NCI-H446 treated with DMSO at 0.1 percent for 48 hours (cell line): Measurements from ENCODE around the gene GAS7.

Experiments
- DNase-seq: peaks from one replicate; lab custom pipeline; 2025; lab: John Stamatoyannopoulos, UW

GAS7 gene

DNA sequence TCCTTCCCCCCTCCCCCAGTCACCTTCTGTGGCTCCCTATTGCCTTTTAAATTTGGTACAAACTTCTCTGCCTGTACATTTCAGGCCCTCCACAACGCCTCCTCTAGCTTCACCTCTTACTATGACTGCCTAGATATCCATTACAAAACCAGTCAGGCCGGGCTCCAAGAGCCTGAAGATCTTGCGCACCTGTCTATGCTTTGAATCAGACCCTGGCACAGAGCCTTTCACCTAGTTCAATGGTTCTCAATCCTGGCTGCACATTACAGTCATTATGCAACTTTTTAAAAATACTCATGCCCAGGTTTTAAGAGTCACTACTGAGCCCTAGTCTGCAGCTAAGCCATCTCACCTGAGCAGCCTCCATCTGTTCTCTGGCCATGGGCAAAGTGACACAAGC is 1.6 kb upstream of the GAS7 start:
- DNase-seq = no peak

DNA sequence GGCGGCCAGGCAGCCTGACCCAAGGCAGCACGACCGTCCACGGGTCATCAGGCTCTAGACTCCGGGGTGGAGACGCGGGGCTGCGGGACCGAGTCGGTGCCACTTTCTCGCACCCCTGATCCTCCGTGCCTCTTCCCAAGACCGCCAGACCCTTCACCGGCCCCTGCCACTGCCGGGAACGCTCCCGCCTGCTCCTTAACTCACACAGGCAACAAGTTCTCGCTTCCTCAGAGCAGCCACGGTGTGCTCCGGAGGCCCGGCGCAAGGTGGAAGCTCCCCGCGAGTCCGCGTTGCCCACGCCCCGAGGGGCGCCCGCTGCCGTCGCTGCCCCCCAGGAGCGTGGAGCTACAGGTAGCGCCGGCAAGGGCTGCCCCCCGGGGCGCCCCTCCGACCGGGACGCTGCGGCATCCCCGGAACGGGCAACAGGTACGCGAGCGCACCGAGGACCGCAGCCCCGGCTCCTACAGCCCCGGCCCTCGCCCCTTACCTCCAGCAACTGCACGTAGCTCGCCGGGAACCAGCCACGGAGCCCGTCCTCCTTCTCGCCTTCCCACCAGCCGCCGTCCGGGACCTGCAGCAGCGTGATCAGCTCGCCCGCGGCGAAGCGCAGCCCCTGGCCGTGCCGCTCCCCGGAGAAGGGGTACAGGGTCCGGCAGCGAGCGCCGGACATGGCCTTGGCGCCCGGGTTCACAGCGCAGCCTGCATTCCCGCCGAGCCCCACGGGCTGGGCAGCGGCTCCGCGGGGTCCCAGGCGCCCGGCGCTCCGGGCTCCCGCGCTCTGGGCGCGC is 491 bp downstream of the GAS7 start:
- no peak for DNase-seq

DNA sequence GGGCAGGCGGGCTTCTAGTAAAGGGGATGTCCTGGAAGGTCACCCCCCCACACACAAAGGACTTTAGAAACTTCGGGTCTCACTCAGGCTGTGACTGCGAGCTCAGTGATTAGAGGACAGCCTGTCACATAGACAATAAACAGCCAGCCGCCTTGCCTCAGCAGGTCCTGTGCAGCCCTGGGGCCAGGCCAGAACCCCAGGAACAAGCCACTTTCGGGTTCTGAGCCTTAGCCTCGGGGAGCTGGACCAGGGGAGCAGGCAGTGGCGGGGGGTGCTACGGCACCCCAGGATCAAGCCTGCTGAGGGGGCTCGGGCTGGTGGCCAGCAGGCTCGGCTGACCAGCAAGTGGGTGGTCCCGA is 1.1 kb downstream of the GAS7 start:
- DNase-seq = no peak

DNA sequence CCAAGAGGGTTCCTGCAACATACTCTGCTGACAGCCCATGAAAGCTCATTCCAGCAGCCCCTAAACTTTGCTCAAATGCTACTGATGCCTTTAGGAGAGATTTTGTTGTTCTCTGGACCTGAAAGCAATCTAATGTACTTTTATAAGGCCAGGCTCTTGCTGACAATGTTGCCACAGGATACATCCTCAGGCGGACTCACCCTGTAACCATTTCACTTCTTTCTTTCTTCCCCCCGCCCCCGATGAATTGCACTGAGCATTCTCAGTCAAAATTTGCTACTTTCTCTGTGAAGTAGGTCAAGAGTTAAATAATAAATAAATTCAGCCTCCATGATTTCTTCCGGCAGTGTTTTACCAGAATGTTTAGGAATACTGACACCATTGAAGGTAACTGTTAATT is 1.5 kb downstream of the GAS7 start:
- no peak for DNase-seq

DNA sequence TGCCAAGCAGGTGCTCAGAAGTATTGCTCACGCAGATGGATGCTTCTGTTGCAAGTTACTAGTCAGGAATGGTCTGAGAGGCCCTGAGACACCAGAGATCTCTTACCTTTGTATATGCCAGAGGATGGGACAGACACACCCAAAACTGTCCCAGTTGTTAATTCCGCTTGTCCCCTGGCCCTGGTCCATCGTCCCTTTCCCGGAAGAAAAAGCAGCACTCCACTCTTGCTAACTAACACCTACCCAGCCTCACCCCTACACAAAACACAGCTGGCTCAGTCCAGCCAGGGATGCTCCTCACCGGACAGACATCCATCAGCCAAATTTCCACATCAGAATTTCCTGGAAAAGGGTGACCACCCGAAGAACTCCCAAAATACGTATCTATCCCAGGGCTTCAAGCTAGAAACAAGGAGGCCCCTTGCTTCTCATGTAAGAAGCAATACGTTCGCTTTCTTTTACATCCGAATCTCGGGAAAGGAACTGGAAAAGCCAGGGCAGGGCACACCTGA is 2.0 kb downstream of the GAS7 start:
- no peak for DNase-seq

DNA sequence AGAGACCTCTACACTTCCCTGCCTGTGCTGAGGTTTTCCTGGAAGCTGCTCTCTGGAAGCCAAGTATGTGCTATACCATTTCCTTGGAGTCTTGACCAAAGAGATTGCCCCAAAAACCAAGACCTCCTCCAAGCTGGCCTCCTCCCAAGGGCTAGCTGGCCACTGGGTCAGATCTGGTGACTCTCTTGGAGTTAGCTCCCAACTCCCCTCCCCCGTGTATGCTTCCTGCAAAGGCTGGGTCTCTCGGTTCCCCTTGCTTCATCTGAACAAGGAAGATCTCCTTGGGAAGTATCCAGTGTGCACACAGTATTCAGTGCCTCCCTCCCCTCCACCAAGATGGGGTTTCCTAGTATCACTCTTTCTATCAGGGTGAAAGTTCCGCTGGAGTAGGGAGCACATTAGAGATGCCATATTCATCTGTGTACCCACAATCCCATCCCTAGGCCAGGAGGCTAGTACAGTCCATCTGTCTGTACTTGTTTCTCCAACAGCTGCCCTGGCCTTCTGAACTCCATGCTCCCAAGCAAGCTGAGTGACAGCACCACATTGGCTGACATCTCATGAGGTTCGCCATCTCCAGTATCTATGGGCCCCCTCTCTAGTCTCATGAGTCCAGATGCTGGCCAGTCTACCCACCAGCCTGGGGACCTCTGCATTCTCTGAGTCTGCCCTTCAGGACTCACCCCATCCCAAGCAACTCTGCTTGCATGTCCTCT is 3.2 kb downstream of the GAS7 start:
- no peak for DNase-seq

DNA sequence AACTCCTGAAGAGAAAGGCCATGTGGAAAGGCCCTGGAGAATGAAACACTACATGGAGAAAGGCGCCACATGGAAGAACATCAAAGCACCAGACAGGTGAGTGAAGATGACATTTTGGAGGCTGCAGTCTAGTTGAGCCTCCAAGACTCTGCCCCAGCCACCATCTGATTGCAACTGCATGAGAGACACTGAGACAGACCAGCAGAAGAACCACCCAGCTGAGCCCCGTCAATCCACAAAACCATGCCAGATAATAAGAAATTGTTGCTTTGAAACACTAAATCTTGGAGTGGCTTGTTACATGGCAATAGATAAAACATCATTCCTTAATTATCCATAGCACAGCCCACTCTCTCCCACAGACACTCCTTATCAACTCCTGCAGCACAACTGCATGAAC is 4.8 kb downstream of the GAS7 start:
- no peak for DNase-seq

DNA sequence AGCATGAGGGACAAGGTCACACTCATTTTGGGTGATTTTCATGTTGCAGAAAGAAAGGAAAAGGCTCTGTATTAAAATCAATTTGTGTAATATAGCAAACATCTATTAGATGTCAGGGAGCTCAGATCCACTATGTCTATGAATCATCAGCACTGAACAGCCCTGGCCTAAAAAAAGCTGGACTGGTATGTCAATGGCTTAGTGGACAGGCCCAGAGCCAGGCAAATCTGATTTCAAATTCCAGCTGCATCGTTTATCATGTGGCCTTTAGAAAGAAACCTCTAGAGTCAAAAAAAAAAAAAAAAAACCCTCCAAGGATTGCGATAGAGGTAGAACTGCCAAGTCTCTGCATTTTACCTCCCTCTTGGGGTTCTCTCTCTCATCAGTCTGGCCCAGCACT is 5.4 kb downstream of the GAS7 start:
- no peak for DNase-seq

DNA sequence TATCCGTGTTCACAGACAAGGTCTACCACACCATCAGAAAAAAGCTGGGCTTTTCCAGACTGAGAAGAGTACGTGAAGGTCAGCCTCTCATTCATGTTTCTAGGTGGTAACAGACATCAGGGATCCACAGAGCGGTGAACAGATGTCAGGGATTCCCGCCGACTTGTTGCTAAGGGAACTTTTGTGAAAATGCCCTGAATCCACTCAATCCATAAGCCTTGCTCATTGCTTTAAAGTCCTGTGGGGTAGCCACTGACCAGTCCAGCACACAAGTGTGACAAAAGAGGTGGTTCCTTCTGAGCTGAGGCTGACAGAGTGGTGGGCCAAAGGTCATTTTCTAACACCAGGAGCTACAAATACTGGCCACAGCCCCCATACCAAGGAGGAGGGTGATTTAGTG is 5.9 kb downstream of the GAS7 start:
- no peak for DNase-seq

DNA sequence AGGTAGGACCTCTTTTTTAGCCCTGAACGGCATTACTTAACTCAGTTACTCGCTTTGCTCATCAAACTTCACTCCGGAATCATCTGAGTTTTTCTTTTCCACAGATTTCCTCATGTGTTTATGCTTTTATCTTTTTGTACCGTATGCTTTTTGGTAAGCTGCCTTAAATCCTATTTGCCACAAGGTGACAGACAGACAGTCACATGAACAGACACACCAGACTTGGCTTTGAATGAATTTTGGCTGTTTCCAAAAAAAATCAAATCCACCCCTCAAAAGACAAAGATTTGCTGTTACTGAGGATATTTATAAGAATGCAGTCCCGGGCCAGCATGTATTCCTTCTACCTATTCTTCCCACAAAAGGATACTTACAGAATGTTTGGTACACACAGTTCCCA is 10.9 kb downstream of the GAS7 start:
- DNase-seq = no peak

DNA sequence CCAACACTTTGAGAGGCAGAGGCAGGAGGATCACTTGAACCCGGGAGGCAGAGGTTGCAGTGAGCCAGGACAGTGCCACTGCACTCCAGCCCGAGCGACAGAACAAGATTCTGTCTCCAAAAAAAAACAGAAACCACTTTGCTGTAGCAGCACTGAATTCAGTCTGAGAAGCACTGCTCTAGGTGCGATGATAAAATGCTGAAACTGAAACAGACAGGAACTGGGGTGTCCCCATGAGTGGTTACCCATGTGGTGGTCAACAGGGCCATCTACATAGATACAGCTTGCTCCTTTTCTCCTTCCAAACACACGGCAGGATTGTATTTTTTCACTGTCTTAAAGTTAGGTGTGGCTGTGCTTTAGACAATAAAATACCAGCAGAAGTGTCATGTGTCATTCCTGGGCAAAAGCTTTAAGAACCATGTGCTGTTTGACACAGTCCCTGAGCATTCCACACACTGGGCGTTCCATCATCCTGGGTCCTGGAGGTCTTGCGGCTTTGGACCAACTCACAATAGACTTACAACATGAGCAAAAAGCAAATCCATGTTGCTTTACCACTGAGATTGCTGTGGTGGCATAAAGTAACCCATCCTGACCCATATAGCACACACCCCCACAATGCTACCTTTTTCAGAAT is 11.5 kb downstream of the GAS7 start:
- no peak for DNase-seq

DNA sequence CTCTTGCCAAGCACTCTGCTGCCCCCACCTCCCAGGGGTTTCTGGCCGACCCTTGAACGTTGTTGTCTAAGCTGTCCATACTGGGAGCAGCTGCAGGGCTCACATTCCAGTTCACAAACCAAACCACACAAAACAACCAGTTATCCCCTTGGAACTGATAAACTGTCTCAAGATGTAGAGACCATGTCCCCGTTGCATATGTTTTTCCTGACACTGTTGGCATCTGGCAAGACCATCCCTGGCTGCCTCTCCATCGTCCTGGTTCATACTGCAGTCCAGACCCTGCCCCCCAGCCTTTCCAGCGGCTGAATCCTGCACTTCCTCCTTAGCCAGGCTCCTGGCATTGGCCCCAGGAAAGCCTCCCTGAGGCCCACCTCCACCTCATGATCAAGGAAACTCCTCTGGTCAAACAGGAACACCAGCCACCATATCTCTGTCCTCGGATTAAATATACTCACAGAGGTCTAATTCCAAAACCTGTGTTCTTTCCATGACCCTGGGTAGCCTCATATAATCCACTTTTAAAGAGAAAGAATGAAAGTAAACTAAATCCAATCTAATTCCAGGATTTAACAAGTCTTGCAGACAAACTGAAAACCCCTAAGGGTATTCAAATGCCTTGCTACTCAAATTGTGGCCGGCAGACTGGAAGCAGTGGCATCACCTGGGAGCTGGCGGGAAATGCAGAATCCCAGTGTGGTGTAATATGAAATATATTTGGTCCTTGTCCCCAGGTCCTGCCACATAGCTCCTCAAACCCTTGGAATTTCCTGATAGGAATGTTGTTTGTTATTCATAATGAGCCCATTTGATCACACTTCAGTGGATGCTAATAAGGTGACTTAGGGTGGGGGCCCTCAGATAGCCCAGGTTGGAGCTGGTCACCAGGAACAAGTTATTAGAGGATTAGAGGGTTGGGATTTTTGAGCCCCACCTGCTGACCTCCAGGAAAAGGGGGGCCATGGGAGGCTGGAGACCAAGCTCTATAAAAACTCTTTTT is 14.2 kb downstream of the GAS7 start:
- DNase-seq = no peak

DNA sequence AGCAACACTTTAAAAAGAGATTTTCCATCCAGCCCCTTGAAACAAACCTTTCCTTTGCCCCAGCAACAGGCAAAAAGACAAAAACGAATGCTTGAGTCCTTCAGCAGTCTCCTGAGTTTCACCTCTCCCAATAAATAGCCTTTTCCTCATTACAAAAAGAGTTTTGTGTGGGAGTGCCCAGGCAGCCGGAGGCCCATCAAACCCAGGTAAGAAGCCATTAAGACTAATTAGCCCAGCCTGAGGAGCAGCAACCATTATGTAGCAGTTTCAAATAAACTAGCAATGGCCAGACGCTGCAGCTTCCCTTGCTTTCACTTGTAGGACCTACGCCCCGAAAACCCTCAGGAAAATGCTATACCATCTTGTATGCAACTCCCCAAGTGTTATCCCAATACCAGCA is 15.6 kb downstream of the GAS7 start:
- DNase-seq = no peak

DNA sequence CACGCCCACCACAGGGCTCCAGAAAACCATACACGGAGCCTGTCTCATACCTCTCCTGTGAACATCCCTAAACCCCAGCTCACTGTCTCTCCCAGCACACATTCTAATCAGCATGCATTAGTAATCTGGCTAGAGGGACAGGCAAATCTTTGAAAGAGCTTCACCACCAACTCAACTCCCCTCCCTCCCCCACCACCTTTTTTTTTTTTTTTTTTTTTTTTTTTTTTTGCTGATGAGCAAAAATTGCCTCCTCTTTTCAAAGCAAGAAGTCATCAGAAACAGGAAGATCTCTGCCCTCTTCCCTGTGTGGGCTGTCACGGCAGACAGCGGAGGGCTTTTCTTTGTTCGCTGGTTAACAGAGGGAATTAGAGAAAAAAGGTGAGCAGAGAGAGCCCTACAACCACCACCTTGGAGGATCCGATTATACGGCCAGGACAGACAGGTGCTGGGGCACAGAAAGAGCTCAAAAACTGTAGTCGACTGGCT is 19.9 kb downstream of the GAS7 start:
- no peak for DNase-seq

DNA sequence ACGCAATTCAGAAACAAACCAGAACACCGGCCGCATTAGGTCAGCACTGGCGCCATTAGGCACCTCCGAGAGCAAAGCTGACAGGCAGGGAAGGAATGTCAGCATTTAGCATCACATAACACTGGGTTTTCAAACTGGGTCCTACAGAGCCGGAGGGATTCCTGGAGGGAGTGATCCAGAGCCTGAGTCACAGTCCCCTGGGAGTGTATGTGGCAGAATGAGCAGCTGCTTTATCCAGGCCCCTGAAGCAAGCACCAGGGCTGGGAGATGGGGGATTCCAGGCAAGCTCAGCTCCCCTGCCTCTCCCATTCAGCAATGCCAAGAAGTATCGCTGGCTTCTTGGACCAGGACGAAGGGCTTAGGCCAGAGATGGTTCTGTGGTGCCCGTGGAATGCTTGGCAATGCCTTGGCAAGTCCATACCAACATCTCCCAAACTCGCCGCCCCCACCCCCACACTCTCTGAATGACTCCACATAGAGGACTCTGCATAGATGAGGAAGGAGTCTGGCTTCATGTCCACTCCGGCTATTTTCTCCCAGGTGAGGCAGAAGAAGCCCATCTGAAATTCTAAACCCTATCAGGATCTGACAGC is 20.4 kb downstream of the GAS7 start:
- no peak for DNase-seq

DNA sequence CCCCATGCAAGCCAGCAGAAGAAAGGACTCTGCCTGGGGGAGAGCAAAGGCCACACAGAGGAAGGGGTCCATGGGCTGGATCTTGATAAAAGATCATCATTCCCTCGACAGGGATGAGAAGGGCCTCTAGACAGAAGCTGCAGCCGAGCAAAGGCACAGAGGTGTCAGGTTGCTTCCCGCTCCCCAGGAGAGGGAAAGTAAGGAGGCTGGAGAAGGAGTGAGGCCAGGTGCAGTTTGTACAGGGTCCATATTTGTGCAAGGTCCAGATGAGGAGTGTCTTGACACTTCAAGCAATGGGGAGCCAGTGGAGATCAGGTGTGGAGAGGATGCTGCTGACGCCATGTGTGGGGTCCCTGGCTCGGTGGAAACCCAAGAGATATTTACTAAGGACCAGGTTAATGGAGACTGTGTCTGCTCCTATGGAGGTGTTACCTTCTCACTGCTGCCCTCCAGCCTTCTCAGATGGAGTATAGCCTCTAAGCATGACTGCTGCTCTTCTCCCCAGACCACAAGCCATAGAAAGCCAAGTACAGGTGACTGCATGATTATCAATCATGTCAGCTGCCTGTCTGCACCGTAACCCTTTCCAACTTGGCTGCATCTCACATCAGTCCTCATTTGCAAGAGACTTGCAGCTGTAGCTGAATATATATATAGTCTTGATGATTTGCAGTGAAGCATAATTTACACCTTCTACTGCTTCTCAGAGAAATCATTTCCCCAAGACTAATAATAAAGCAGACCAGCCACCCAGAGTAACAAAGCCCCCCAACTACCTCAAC is 21.1 kb downstream of the GAS7 start:
- DNase-seq = no peak

DNA sequence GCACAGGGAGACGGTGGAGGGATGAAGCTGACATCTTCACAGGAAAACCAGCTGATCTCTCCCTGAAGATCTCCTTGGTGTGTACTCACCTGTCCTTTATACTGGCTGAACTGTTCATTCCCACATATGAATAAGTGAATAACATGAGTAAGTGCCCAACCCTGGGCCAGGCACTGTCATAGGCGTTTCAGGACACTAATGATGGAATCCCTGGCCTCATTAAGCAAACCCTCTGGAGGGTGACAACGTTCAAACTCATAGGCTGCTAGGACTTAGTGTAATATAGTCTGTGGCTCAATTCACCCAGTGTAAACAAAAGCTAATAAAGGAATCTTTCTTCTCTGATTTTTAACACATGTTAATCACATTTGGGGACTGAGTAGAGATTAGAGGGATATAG is 24.5 kb downstream of the GAS7 start:
- DNase-seq = no peak

DNA sequence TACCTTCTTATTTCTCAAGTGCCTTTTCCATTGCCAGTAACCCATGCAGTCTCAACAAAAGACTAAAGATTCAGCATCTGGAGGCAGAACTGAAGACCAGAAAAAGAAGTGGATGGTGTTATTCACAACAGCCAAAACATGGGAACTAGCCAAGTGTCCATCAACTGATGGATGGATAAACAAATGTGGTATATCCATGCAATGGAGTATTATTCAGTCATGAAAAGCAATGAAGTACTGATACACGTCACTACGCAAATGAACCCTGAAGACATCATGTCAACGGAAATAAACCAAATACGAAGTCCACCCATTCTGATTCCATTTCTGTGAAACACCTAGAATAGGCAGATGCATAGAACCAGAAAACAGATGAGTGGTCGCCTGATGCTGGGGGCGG is 25.6 kb downstream of the GAS7 start:
- DNase-seq = no peak

DNA sequence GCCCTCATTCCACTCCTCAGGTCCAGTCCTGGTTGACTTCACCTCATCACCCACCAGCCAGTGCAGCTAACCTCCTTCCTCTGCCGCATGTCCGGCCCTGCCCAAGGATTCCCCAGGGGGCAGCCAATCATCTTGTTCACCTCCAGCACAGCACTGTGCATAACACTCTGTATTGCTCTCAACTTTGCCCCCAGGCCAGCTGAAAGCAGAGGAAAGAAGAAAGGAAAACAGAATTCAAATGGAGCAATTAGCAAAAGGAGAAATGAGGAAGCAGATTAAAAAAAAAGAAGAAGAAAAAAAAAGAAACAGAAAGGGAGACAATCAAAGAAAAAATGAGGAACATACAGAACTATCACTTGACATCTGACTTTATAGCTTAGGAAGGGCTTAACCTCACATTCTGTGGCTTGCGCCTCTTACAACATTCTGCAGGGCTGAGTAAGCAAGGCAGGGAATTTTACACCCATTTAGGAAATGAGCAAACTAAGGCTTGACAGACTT is 26.1 kb downstream of the GAS7 start:
- no peak for DNase-seq

DNA sequence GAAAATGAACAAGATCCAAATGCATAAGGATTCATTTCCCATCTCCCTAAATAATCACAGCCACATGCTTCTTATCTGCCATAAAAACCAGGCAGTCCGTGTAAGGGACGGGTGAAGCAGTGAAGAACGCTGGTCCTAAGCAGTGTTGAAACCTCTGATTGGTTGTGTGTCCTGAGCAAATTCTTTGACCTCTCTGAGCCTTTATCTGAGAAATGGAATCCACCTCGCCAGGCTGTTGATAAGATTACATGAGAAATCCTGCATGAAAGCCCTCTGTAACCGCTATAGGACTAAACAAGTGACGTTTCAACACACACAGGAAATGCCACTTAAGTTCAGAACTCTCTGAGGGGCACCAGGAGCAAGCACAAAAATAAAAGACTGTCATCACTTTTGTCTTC is 26.8 kb downstream of the GAS7 start:
- no peak for DNase-seq
